CD14-positive monocyte (primary cell): ENCODE results near the gene ARHGAP32. TPM values are rescaled to one million over a fixed set of nuclear protein-coding genes. Genes with fewer than 3 reads are reported as not detected.

ENCODE experiments used
- DNase-seq, 3 donors: peaks; one replicate each; pipeline ENCODE4 v3.0.0-alpha.2; 2011 to 2022
- H2AFZ ChIP-seq: 2 replicates; pipeline ENCODE4 v1.6.0; 2012; ENCODE audit warnings: mild to moderate bottlenecking, low read depth, low read length, inconsistent platforms; ENCODE audit not compliant: insufficient read depth, poor library complexity, severe bottlenecking
- H3K27ac ChIP-seq, 2 donors: 1 replicate in 1 of 2; 2 replicates in 1 of 2; pipeline ENCODE4 v1.5.1; 2012 to 2013; ENCODE audit warnings: low read length in 2 of 2, control low read depth in 1 of 2, inconsistent platforms in 1 of 2, low read depth in 1 of 2, mild to moderate bottlenecking in 1 of 2
- H3K27me3 ChIP-seq, 2 donors: one replicate each; pipeline versions ENCODE4 v1.6.0 to v1.6.1; 2011 to 2013; ENCODE audit warnings: low read length in 2 of 2; ENCODE audit not compliant: control insufficient read depth in 2 of 2, insufficient read depth in 2 of 2
- H3K36me3 ChIP-seq, 2 donors: replicated peaks in 1 of 2; 1 replicate in 1 of 2; 2 replicates in 1 of 2; pipeline versions ENCODE4 v1.5.1 to v1.6.1; 2012 to 2013; ENCODE audit warnings: low read length in 2 of 2, control low read depth in 1 of 2, inconsistent platforms in 1 of 2, mild to moderate bottlenecking in 1 of 2; ENCODE audit not compliant: insufficient read depth in 2 of 2, control insufficient read depth in 1 of 2
- H3K4me1 ChIP-seq, 2 donors: 1 replicate in 1 of 2; 2 replicates in 1 of 2; pipeline versions ENCODE4 v1.5.1 to v1.6.1; 2012 to 2013; ENCODE audit warnings: low read length in 2 of 2, control low read depth in 1 of 2, inconsistent platforms in 1 of 2, mild to moderate bottlenecking in 1 of 2, moderate library complexity in 1 of 2; ENCODE audit not compliant: insufficient read depth in 2 of 2, control insufficient read depth in 1 of 2
- H3K4me2 ChIP-seq: replicated peaks from 2 replicates; pipeline ENCODE3; 2012; ENCODE audit warnings: low read length, moderate library complexity, mild to moderate bottlenecking; ENCODE audit not compliant: poor library complexity, severe bottlenecking; ENCODE audit errors: extremely low read depth
- H3K4me3 ChIP-seq, 3 experiments: fragments of 200-600 bp in 1 of 3; sonication (generic) in 1 of 3; replicated peaks in 1 of 3; 1 replicate in 2 of 3; 2 replicates in 1 of 3; pipeline ENCODE4 v1.5.1; 2011 to 2013; ENCODE audit warnings: low read length in 3 of 3, mild to moderate bottlenecking in 3 of 3, control low read depth in 2 of 3, low read depth in 2 of 3, inconsistent platforms in 1 of 3, moderate library complexity in 1 of 3
- H3K79me2 ChIP-seq: 2 replicates; pipeline ENCODE4 v1.6.0; 2012; ENCODE audit warnings: mild to moderate bottlenecking, control low read depth, inconsistent platforms, low read length, moderate library complexity; ENCODE audit not compliant: insufficient read depth
- H3K9ac ChIP-seq: 2 replicates; pipeline ENCODE4 v1.6.0; 2017; ENCODE audit warnings: low read length, mild to moderate bottlenecking; ENCODE audit not compliant: insufficient read depth, poor library complexity, severe bottlenecking
- H3K9me3 ChIP-seq, 2 donors: replicated peaks in 1 of 2; 1 replicate in 1 of 2; 2 replicates in 1 of 2; pipeline versions ENCODE4 v1.5.1 to v1.6.1; 2012 to 2013; ENCODE audit warnings: low read length in 2 of 2, control low read depth in 1 of 2; ENCODE audit not compliant: control insufficient read depth in 1 of 2, insufficient read depth in 1 of 2
- H4K20me1 ChIP-seq: 2 replicates; pipeline ENCODE4 v1.6.0; 2012; ENCODE audit warnings: mild to moderate bottlenecking, low read length, control low read depth, moderate library complexity; ENCODE audit not compliant: insufficient read depth
- H3K27ac Mint-ChIP-seq, 7 donors: one replicate each; pipeline ENCODE4 v1.8.0; 2020; ENCODE audit warnings: mild to moderate bottlenecking in 7 of 7, mixed read lengths in 7 of 7, moderate library complexity in 6 of 7, inconsistent platforms in 2 of 7
- H3K27me3 Mint-ChIP-seq, 3 donors: one replicate each; pipeline ENCODE4 v1.8.0; 2021 to 2022; ENCODE audit warnings: low read depth in 3 of 3, mild to moderate bottlenecking in 3 of 3, mixed read lengths in 3 of 3, moderate library complexity in 3 of 3, inconsistent platforms in 1 of 3
- H3K36me3 Mint-ChIP-seq, 2 donors: one replicate each; pipeline ENCODE4 v1.8.0; 2020; ENCODE audit warnings: mixed read lengths in 2 of 2, inconsistent platforms in 1 of 2, mild to moderate bottlenecking in 1 of 2
- H3K4me1 Mint-ChIP-seq: one replicate; pipeline ENCODE4 v1.8.0; 2020; ENCODE audit warnings: mild to moderate bottlenecking, mixed read lengths
- H3K4me3 Mint-ChIP-seq, 2 donors: one replicate each; pipeline ENCODE4 v1.8.0; 2020; ENCODE audit warnings: mild to moderate bottlenecking in 2 of 2, mixed read lengths in 2 of 2, moderate library complexity in 1 of 2
- H3K9me3 Mint-ChIP-seq, 7 donors: one replicate each; pipeline ENCODE4 v1.8.0; 2020 to 2022; ENCODE audit warnings: mixed read lengths in 7 of 7, mild to moderate bottlenecking in 6 of 7, moderate library complexity in 6 of 7, inconsistent platforms in 2 of 7
- WGBS: methylation state at CpG from one replicate; pipeline ENCODE4 v1.1.5; 2013; ENCODE audit warnings: missing lambda C conversion rate; ENCODE audit not compliant: insufficient coverage; 5-methylcytosine and 5-hydroxymethylcytosine counted together
- intact Hi-C, 2 donors: fragments of 100-400 bp; cut with micrococcal nuclease; formaldehyde crosslinking; loops; one replicate each; pipeline versions ENCODE4 v1.15.0 to v1.15.1; 2023
- polyA plus RNA-seq, 3 donors: library from polyadenylated mRNA; depleted of rRNA in 1 of 3; unstranded in 2 of 3; stranded (reverse) in 1 of 3; fragments of 300-500 nt in 2 of 3; fragments of >200 nt in 1 of 3; fragmentation: Illumina TruSeq in 2 of 3; gene quantifications; 1 replicate in 2 of 3; 2 replicates in 1 of 3; pipeline ENCODE4 v1.2.3, GENCODE V29; 2012 to 2021
- TF ChIP-seq, protein P1 (sequence below): fragments of 200-600 bp; IDR thresholded peaks from one replicate; pipeline ENCODE4 v1.8.0; 2022; ENCODE audit warnings: antibody characterized with exemption, mild to moderate bottlenecking

Gene ARHGAP32
- polyA plus RNA-seq, 3 donors: 0.13 to 3.4 (median 0.72) TPM

DNA sequence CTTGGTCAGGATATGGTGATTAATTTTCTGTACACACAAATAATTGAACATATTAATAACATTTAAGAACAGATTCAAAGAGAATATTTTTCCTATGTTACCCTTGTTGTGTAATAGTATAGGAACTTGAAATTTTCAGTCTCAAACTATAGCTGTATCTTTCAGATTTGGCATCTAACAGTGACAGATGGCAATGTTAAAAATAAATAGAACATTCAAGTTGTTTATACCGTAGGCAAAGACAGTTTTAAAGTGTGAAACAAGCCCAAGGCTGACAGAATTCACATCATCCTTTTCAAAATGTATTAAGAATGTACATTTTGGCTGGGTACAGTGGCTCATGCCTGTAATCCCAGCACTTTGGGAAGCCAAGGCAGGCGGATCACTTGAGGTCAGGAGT is 156.9 kb downstream of the ARHGAP32 start:
- intact Hi-C loops: no loop called here
- no peak overlapping the region for H3K27ac ChIP-seq
- no peaks in the 10 kb centered on the region for H3K79me2 ChIP-seq
- H3K4me1 ChIP-seq: no peaks in the 10 kb centered on the region
- H3K9me3 Mint-ChIP-seq: peaks cover 6 to 25% (median 9%) of the 10 kb centered on the region in 7 donors
- H2AFZ ChIP-seq: no peak overlapping the region
- no peak overlapping the region for H3K4me3 Mint-ChIP-seq
- no peaks in the 10 kb centered on the region for H3K4me1 Mint-ChIP-seq
- H3K9ac ChIP-seq: no peak overlapping the region
- H4K20me1 ChIP-seq: no peaks in the 10 kb centered on the region
- no peak overlapping the region for H3K4me3 ChIP-seq
- peaks cover 15 to 21% of the 10 kb centered on the region in 2 donors for H3K36me3 Mint-ChIP-seq
- H3K27me3 ChIP-seq: no peaks in the 10 kb centered on the region
- DNase-seq: no peak
- no CpG with 5 or more reads among the region's 2 CpGs for WGBS
- no peaks in the 10 kb centered on the region for H3K36me3 ChIP-seq
- peaks cover 4 to 8% of the 10 kb centered on the region in 2 donors for H3K9me3 ChIP-seq
- no peak overlapping the region for H3K27ac Mint-ChIP-seq
- peaks cover 0 to 2% (median 0%) of the 10 kb centered on the region in 3 donors for H3K27me3 Mint-ChIP-seq
- H3K4me2 ChIP-seq: no peak overlapping the region
- TF ChIP-seq, protein P1, sequence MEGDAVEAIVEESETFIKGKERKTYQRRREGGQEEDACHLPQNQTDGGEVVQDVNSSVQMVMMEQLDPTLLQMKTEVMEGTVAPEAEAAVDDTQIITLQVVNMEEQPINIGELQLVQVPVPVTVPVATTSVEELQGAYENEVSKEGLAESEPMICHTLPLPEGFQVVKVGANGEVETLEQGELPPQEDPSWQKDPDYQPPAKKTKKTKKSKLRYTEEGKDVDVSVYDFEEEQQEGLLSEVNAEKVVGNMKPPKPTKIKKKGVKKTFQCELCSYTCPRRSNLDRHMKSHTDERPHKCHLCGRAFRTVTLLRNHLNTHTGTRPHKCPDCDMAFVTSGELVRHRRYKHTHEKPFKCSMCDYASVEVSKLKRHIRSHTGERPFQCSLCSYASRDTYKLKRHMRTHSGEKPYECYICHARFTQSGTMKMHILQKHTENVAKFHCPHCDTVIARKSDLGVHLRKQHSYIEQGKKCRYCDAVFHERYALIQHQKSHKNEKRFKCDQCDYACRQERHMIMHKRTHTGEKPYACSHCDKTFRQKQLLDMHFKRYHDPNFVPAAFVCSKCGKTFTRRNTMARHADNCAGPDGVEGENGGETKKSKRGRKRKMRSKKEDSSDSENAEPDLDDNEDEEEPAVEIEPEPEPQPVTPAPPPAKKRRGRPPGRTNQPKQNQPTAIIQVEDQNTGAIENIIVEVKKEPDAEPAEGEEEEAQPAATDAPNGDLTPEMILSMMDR: no peak

DNA sequence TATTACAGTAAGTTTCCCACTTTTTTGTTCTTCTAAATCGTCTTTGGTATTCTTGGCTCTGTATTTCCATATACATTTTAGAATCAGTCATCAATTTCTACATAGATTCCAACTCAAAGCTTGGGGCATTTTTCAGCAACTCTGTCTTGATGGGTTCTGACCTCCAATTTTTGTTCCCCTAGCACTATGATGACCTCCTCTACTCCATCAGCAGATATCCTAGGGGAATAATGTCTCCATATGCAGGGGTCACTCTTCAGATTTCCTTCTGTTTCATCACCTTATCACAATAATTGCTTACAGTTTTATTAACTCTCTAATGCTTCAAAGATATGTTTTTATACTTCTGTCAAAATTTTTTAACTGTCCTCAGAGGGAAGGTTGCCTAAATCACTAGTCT is 158.1 kb downstream of the ARHGAP32 start:
- no peaks in the 10 kb centered on the region for H4K20me1 ChIP-seq
- intact Hi-C loops: no loop called here
- peaks cover 6 to 25% (median 9%) of the 10 kb centered on the region in 7 donors for H3K9me3 Mint-ChIP-seq
- no peaks in the 10 kb centered on the region for H3K4me1 ChIP-seq
- no peak overlapping the region for H3K9ac ChIP-seq
- H3K4me3 ChIP-seq: no peak overlapping the region
- peaks cover 4 to 8% of the 10 kb centered on the region in 2 donors for H3K9me3 ChIP-seq
- H3K4me2 ChIP-seq: no peak overlapping the region
- H3K27ac ChIP-seq: no peak overlapping the region
- H3K36me3 ChIP-seq: no peaks in the 10 kb centered on the region
- H3K4me3 Mint-ChIP-seq: no peak overlapping the region
- no peak overlapping the region for H3K27ac Mint-ChIP-seq
- 100% methylated on average over 1 of the region's 1 CpG for WGBS
- H3K27me3 Mint-ChIP-seq: peaks cover 0 to 2% (median 0%) of the 10 kb centered on the region in 3 donors
- no peaks in the 10 kb centered on the region for H3K79me2 ChIP-seq
- H3K36me3 Mint-ChIP-seq: peaks cover 15 to 21% of the 10 kb centered on the region in 2 donors
- TF ChIP-seq, protein P1: no peak
- H3K4me1 Mint-ChIP-seq: no peaks in the 10 kb centered on the region
- no peaks in the 10 kb centered on the region for H3K27me3 ChIP-seq
- H2AFZ ChIP-seq: no peak overlapping the region
- DNase-seq: no peak
